Bronchus fibroblast of lung (primary cell): ENCODE data around the gene ELAVL2. TPM values are rescaled to one million over a fixed set of nuclear protein-coding genes. Genes with fewer than 3 reads are reported as not detected.

Experiments
- total RNA-seq: library from RNA; depleted of rRNA; stranded (reverse); fragments of >200 nt; gene quantifications from 2 replicates; pipeline ENCODE4 v1.2.3, GENCODE V29; 2015

Gene ELAVL2
- total RNA-seq: not detected in 2 replicates

GRCh38 chr9:23826120-23826629 lies at the start of gene ELAVL2:
Gene ELAVL2, minus strand, starts transcription at chr9:23826240. Its CDS starts 64,006 bp downstream, at chr9:23762234.

